Measurements from ENCODE around the gene TSPAN15.
"Not testable (repeated sequence)": the region's sequence is repeated elsewhere in the genome, so short reads cannot be mapped to it uniquely, and the experiment has no call there.

TSPAN15 gene

GRCh38 chr10:69449841-69450240, 1.4 kb upstream of the TSPAN15 start:
- DNase-seq = peak; percentile 16

GRCh38 chr10:69450395-69450794, 870 bp upstream of the TSPAN15 start:
- DNase-seq = not testable (repeated sequence)

- DNase-seq = no peak
These were observed 553 bp downstream of the TSPAN15 start for GRCh38 chr10:69451784-69452251.

GRCh38 chr10:69452676-69453415, 1.6 kb downstream of the TSPAN15 start:
- DNase-seq = no peak

GRCh38 chr10:69453795-69454194, 2.5 kb downstream of the TSPAN15 start:
- no peak for DNase-seq

GRCh38 chr10:69455006-69455763, 3.9 kb downstream of the TSPAN15 start:
- DNase-seq = no peak

GRCh38 chr10:69456880-69457693, 5.8 kb downstream of the TSPAN15 start:
- DNase-seq = no peak

GRCh38 chr10:69457771-69458237, 6.5 kb downstream of the TSPAN15 start:
- no peak for DNase-seq

GRCh38 chr10:69458430-69459100, 7.3 kb downstream of the TSPAN15 start:
- DNase-seq = no peak

- DNase-seq = no peak
These were observed 8.0 kb downstream of the TSPAN15 start for GRCh38 chr10:69459101-69459790.

- no peak for DNase-seq
These were observed 8.8 kb downstream of the TSPAN15 start for GRCh38 chr10:69459893-69460575.

GRCh38 chr10:69460576-69461242, 9.4 kb downstream of the TSPAN15 start:
- DNase-seq = no peak

GRCh38 chr10:69461243-69462025, 10.2 kb downstream of the TSPAN15 start:
- no peak for DNase-seq

- DNase-seq = no peak
These were observed 12.6 kb downstream of the TSPAN15 start for GRCh38 chr10:69463886-69464285.

- DNase-seq = no peak
These were observed 13.1 kb downstream of the TSPAN15 start for GRCh38 chr10:69464401-69464800.

- no peak for DNase-seq
These were observed 13.6 kb downstream of the TSPAN15 start for GRCh38 chr10:69464801-69465401.

- no peak for DNase-seq
These were observed 14.3 kb downstream of the TSPAN15 start for GRCh38 chr10:69465457-69466157.

GRCh38 chr10:69466158-69466490, 14.9 kb downstream of the TSPAN15 start:
- DNase-seq = no peak

- DNase-seq = no peak
These were observed 15.4 kb downstream of the TSPAN15 start for GRCh38 chr10:69466689-69467088.
